Stimulated activated CD4-positive, alpha-beta T cell treated with anti-CD3 and anti-CD28 coated beads, Interleukin-15, amount 100 ng/mL, for 1 hour (primary cell): ENCODE measurements around the gene KIF27.
"Not testable (repeated sequence)": the region's sequence is repeated elsewhere in the genome, so short reads cannot be mapped to it uniquely, and the experiment has no call there.

ENCODE experiments used
- DNase-seq, 2 donors: peaks; one replicate each; pipeline ENCODE4 v3.0.0-alpha.2; 2020; ENCODE audit warnings: low read depth in 1 of 2, low spot score in 1 of 2

Gene KIF27

GRCh38 chr9:83932011-83932410 lies 10.8 kb upstream of the KIF27 start:
- no peak for DNase-seq

GRCh38 chr9:83930881-83931280 lies 9.6 kb upstream of the KIF27 start:
- DNase-seq = no peak

- no peak for DNase-seq
Observed at GRCh38 chr9:83927591-83927990, 6.4 kb upstream of the KIF27 start.

- DNase-seq = no peak
Observed at GRCh38 chr9:83920469-83920926, 734 bp downstream of the KIF27 start.

- no peak for DNase-seq
Observed at GRCh38 chr9:83919111-83919510, 2.1 kb downstream of the KIF27 start.

GRCh38 chr9:83912194-83912593 lies 9.0 kb downstream of the KIF27 start:
- not testable (repeated sequence) for DNase-seq

- no peak for DNase-seq
Observed at GRCh38 chr9:83906144-83906543, 15.1 kb downstream of the KIF27 start.

- not testable (repeated sequence) for DNase-seq
Observed at GRCh38 chr9:83900615-83901014, 20.6 kb downstream of the KIF27 start.

GRCh38 chr9:83894301-83894700 lies 26.9 kb downstream of the KIF27 start:
- not testable (repeated sequence) for DNase-seq

GRCh38 chr9:83886498-83886897 lies 34.7 kb downstream of the KIF27 start:
- DNase-seq = not testable (repeated sequence)

GRCh38 chr9:83885559-83886240 lies 35.5 kb downstream of the KIF27 start:
- DNase-seq = not testable (repeated sequence)

GRCh38 chr9:83881687-83882408 lies 39.4 kb downstream of the KIF27 start:
- DNase-seq = not testable (repeated sequence)

GRCh38 chr9:83875559-83875958 lies 45.7 kb downstream of the KIF27 start:
- DNase-seq = not testable (repeated sequence)

- not testable (repeated sequence) for DNase-seq
Observed at GRCh38 chr9:83849895-83850294, 71.3 kb downstream of the KIF27 start.

GRCh38 chr9:83837070-83837643 lies 84.1 kb downstream of the KIF27 start:
- DNase-seq = not testable (repeated sequence)

- DNase-seq = not testable (repeated sequence)
Observed at GRCh38 chr9:83830426-83831071, 90.7 kb downstream of the KIF27 start.

- DNase-seq = not testable (repeated sequence)
Observed at GRCh38 chr9:83824986-83825623, 96.1 kb downstream of the KIF27 start.

GRCh38 chr9:83817356-83818278 lies 103.6 kb downstream of the KIF27 start, which contains the start of gene GKAP1:
TSS of gene GKAP1 (minus strand) at chr9:83817769. CDS start at chr9:83806517, 11,252 bp downstream.
- peak; percentile 56 to 70 for DNase-seq

- DNase-seq = peak; percentile 4 to 13
Observed at GRCh38 chr9:83817011-83817355, 104.2 kb downstream of the KIF27 start.

GRCh38 chr9:83815120-83815519 lies 106.1 kb downstream of the KIF27 start:
- DNase-seq = not testable (repeated sequence)
